Natural killer cell (primary cell): ENCODE measurements around the gene ADGRB2. TPM values are rescaled to one million over a fixed set of nuclear protein-coding genes. Genes with fewer than 3 reads are reported as not detected.

Experiments
- ATAC-seq, 3 donors: fragments of 150-1000 bp in 2 of 3; fragments of 200-7000 bp in 1 of 3; cut with Tn5 transposase; 1 replicate in 1 of 3; 2 replicates in 2 of 3; pipeline ENCODE4 v1.10.0; 2021; ENCODE audit warnings: mild to moderate bottlenecking in 2 of 3, moderate library complexity in 2 of 3
- DNase-seq, 2 donors: peaks; one replicate each; pipeline versions ENCODE4 v3.0.0 to v3.0.0-alpha.2; 2013 to 2021; ENCODE audit warnings: mixed read lengths in 1 of 2
- H3K27ac ChIP-seq: one replicate; pipeline ENCODE4 v1.5.1; 2013; ENCODE audit warnings: mild to moderate bottlenecking, low read length
- H3K27me3 ChIP-seq: one replicate; pipeline ENCODE4 v1.6.1; 2013; ENCODE audit warnings: low read length; ENCODE audit not compliant: control insufficient read depth, insufficient read depth
- H3K36me3 ChIP-seq: one replicate; pipeline ENCODE4 v1.6.1; 2013; ENCODE audit warnings: low read length; ENCODE audit not compliant: control insufficient read depth, insufficient read depth
- H3K4me1 ChIP-seq: one replicate; pipeline ENCODE4 v1.6.1; 2013; ENCODE audit warnings: low read length; ENCODE audit not compliant: control insufficient read depth, insufficient read depth
- H3K4me3 ChIP-seq: one replicate; pipeline ENCODE4 v1.5.1; 2013; ENCODE audit warnings: low read length
- H3K9me3 ChIP-seq: one replicate; pipeline ENCODE4 v1.6.1; 2013; ENCODE audit warnings: low read length; ENCODE audit not compliant: control insufficient read depth, insufficient read depth
- H3K27ac Mint-ChIP-seq, 2 donors: one replicate each; pipeline ENCODE4 v1.8.0; 2022; ENCODE audit warnings: mild to moderate bottlenecking in 2 of 2, mixed read lengths in 2 of 2, moderate library complexity in 1 of 2
- H3K27me3 Mint-ChIP-seq, 2 donors: one replicate each; pipeline ENCODE4 v1.8.0; 2022; ENCODE audit warnings: low read depth in 2 of 2, mixed read lengths in 2 of 2
- H3K36me3 Mint-ChIP-seq: one replicate; pipeline ENCODE4 v1.8.0; 2022; ENCODE audit warnings: mixed read lengths
- H3K4me1 Mint-ChIP-seq, 2 donors: one replicate each; pipeline ENCODE4 v1.8.0; 2022; ENCODE audit warnings: mixed read lengths in 2 of 2
- H3K4me3 Mint-ChIP-seq: one replicate; pipeline ENCODE4 v1.8.0; 2022; ENCODE audit warnings: mild to moderate bottlenecking, moderate library complexity, mixed read lengths
- H3K9me3 Mint-ChIP-seq, 2 donors: one replicate each; pipeline ENCODE4 v1.8.0; 2022; ENCODE audit warnings: mixed read lengths in 2 of 2
- CTCF ChIP-seq: fragments of 200-600 bp; IDR thresholded peaks from one replicate; pipeline ENCODE4 v1.8.0; 2022; ENCODE audit warnings: antibody characterized with exemption
- WGBS: methylation state at CpG from one replicate; pipeline ENCODE4 v1.1.7; 2013; ENCODE audit warnings: missing lambda C conversion rate; ENCODE audit not compliant: insufficient coverage; 5-methylcytosine and 5-hydroxymethylcytosine counted together
- intact Hi-C: fragments of 100-400 bp; cut with micrococcal nuclease; formaldehyde crosslinking; loops from one replicate; pipeline ENCODE4 v1.14.2; 2022
- total RNA-seq, 4 donors: library from RNA; stranded (reverse); fragments of 120-200 nt in 1 of 4; gene quantifications; one replicate each; pipeline versions ENCODE4 v1.2.3 to v1.2.4, GENCODE V29; 2013 to 2022

ADGRB2 gene
- total RNA-seq, 3 donors from 2014 or later (not counting 1 experiment from before 2014, with no cell fraction given), result 7.6 to 19.9 (median 12.8) TPM

GRCh38 chr1:31793086-31793485, 28.9 kb upstream of the ADGRB2 start:
- Mint-ChIP-seq H3K27me3 (no peaks in the 10 kb centered on the region), H3K4me3 (no peak overlapping the region), H3K27ac (no peak overlapping the region), H3K36me3 (no peaks in the 10 kb centered on the region), H3K4me1 (peaks cover 2 to 21% of the 10 kb centered on the region in 2 donors), H3K9me3 (no peaks in the 10 kb centered on the region)
- no peaks in the 10 kb centered on the region for H3K9me3 ChIP-seq
- TF ChIP-seq CTCF, result no peak
- no peaks in the 10 kb centered on the region for H3K36me3 ChIP-seq
- WGBS, result 94% methylated on average over 6 of the region's 6 CpGs
- no peak for DNase-seq
- H3K27ac ChIP-seq, result no peak overlapping the region
- H3K4me3 ChIP-seq, result no peak overlapping the region
- peaks cover 12% of the 10 kb centered on the region for H3K4me1 ChIP-seq
- no peak for ATAC-seq
- H3K27me3 ChIP-seq, result no peaks in the 10 kb centered on the region
- intact Hi-C loops, result no loop called here

- Mint-ChIP-seq H3K4me3 (no peak overlapping the region), H3K27me3 (no peaks in the 10 kb centered on the region), H3K36me3 (no peaks in the 10 kb centered on the region), H3K27ac (no peak overlapping the region), H3K9me3 (no peaks in the 10 kb centered on the region), H3K4me1 (peaks cover 8 to 26% of the 10 kb centered on the region in 2 donors)
- Histone ChIP-seq H3K4me1 (peaks cover 17% of the 10 kb centered on the region), H3K9me3 (no peaks in the 10 kb centered on the region), H3K27ac (no peak overlapping the region), H3K4me3 (no peak overlapping the region), H3K36me3 (no peaks in the 10 kb centered on the region), H3K27me3 (no peaks in the 10 kb centered on the region)
- ATAC-seq (no peak), DNase-seq (no peak)
- WGBS, result 85% methylated on average over 4 of the region's 4 CpGs
- intact Hi-C loops, result no loop called here
- TF ChIP-seq CTCF, result no peak
Measured at GRCh38 chr1:31792541-31792940, 28.4 kb upstream of the ADGRB2 start.

GRCh38 chr1:31792116-31792515, 28.0 kb upstream of the ADGRB2 start:
- Mint-ChIP-seq H3K27ac (no peak overlapping the region), H3K4me1 (peaks cover 11 to 28% of the 10 kb centered on the region in 2 donors), H3K4me3 (no peak overlapping the region), H3K36me3 (no peaks in the 10 kb centered on the region), H3K27me3 (no peaks in the 10 kb centered on the region), H3K9me3 (no peaks in the 10 kb centered on the region)
- ATAC-seq (no peak), DNase-seq (no peak)
- peaks cover 18% of the 10 kb centered on the region for H3K4me1 ChIP-seq
- no peaks in the 10 kb centered on the region for H3K9me3 ChIP-seq
- no peaks in the 10 kb centered on the region for H3K27me3 ChIP-seq
- no peak overlapping the region for H3K4me3 ChIP-seq
- no peak overlapping the region for H3K27ac ChIP-seq
- intact Hi-C loops, result no loop called here
- H3K36me3 ChIP-seq, result no peaks in the 10 kb centered on the region
- WGBS, result 83% methylated on average over 11 of the region's 11 CpGs
- no peak for TF ChIP-seq CTCF

- DNase-seq (no peak), ATAC-seq (no peak)
- intact Hi-C loops, result no loop called here
- Histone ChIP-seq H3K9me3 (no peaks in the 10 kb centered on the region), H3K27ac (no peak overlapping the region), H3K4me3 (no peak overlapping the region), H3K27me3 (no peaks in the 10 kb centered on the region), H3K36me3 (no peaks in the 10 kb centered on the region), H3K4me1 (peaks cover 18% of the 10 kb centered on the region)
- Mint-ChIP-seq H3K27ac (no peak overlapping the region), H3K4me3 (no peak overlapping the region), H3K4me1 (peaks cover 11 to 28% of the 10 kb centered on the region in 2 donors), H3K27me3 (no peaks in the 10 kb centered on the region), H3K9me3 (no peaks in the 10 kb centered on the region), H3K36me3 (no peaks in the 10 kb centered on the region)
- no peak for TF ChIP-seq CTCF
- 91% methylated on average over 13 of the region's 13 CpGs for WGBS
Measured at GRCh38 chr1:31791131-31791858, 27.2 kb upstream of the ADGRB2 start.
